AG20443 (cell line): ENCODE data around the gene ARMH2.
"Not testable (repeated sequence)": the region's sequence is repeated elsewhere in the genome, so short reads cannot be mapped to it uniquely, and the experiment has no call there.

ENCODE experiments used
- DNase-seq: peaks from one replicate; pipeline ENCODE4 v3.0.0; 2012; ENCODE audit warnings: low spot score, mixed read lengths

The ARMH2 gene

GRCh38 chr6:24764833-24765828, 33.6 kb downstream of the ARMH2 start:
- DNase-seq, result not testable (repeated sequence)

GRCh38 chr6:24763578-24763977, 35.1 kb downstream of the ARMH2 start:
- no peak for DNase-seq

- DNase-seq, result no peak
These were observed 36.9 kb downstream of the ARMH2 start for GRCh38 chr6:24761851-24762250.

GRCh38 chr6:24761193-24761835, 37.4 kb downstream of the ARMH2 start:
- peak; percentile 20 for DNase-seq

- no peak for DNase-seq
These were observed 38.5 kb downstream of the ARMH2 start for GRCh38 chr6:24760210-24760609.

- no peak for DNase-seq
These were observed 39.0 kb downstream of the ARMH2 start for GRCh38 chr6:24759718-24760117.

- DNase-seq, result no peak
These were observed 41.1 kb downstream of the ARMH2 start for GRCh38 chr6:24757611-24758010.

- no peak for DNase-seq
These were observed 43.4 kb downstream of the ARMH2 start for GRCh38 chr6:24755279-24755678.

- DNase-seq, result not testable (repeated sequence)
These were observed 44.3 kb downstream of the ARMH2 start for GRCh38 chr6:24754378-24754777.

GRCh38 chr6:24753545-24753944, 45.2 kb downstream of the ARMH2 start:
- no peak for DNase-seq

- no peak for DNase-seq
These were observed 45.7 kb downstream of the ARMH2 start for GRCh38 chr6:24752917-24753492.

GRCh38 chr6:24752503-24752902, 46.2 kb downstream of the ARMH2 start:
- no peak for DNase-seq

GRCh38 chr6:24750878-24751277, 47.8 kb downstream of the ARMH2 start:
- not testable (repeated sequence) for DNase-seq

GRCh38 chr6:24749297-24749696, 49.4 kb downstream of the ARMH2 start:
- DNase-seq, result no peak
